Colon (tissue), 2 donors: ENCODE results near the gene JMJD8.

Experiments
- FAIRE-seq: peaks from 2 replicates; lab custom pipeline; 2012; peaks lifted over from hg19 to GRCh38; lab: Jason Lieb, UNC
- donor health status: control.
- donor health status: control.

The JMJD8 gene

GRCh38 chr16:660459-661183 is 23.5 kb downstream of the JMJD8 start:
- FAIRE-seq, result no peak

GRCh38 chr16:660132-660458 is 24.0 kb downstream of the JMJD8 start:
- FAIRE-seq, result no peak

GRCh38 chr16:659618-660017 is 24.5 kb downstream of the JMJD8 start:
- FAIRE-seq, result no peak

GRCh38 chr16:658679-659571 is 25.2 kb downstream of the JMJD8 start:
- no peak for FAIRE-seq

- FAIRE-seq, result no peak
Observed at GRCh38 chr16:657487-657886, 26.6 kb downstream of the JMJD8 start.

GRCh38 chr16:654034-654433 is 30.1 kb downstream of the JMJD8 start:
- FAIRE-seq, result no peak

GRCh38 chr16:652454-653305 is 31.5 kb downstream of the JMJD8 start:
- FAIRE-seq, result no peak

GRCh38 chr16:651844-652243 is 32.3 kb downstream of the JMJD8 start:
- no peak for FAIRE-seq

- no peak for FAIRE-seq
Observed at GRCh38 chr16:649631-650030, 34.5 kb downstream of the JMJD8 start.

GRCh38 chr16:648781-649589 is 35.1 kb downstream of the JMJD8 start, which contains the start of gene WDR90:
TSS of gene WDR90 (plus strand) at chr16:649365. CDS start at chr16:649417, 52 bp downstream.
- no peak for FAIRE-seq

- no peak for FAIRE-seq
Observed at GRCh38 chr16:648071-648780, 35.9 kb downstream of the JMJD8 start.

GRCh38 chr16:647173-647902 is 36.8 kb downstream of the JMJD8 start:
- FAIRE-seq, result no peak

- FAIRE-seq, result no peak
Observed at GRCh38 chr16:646679-647172, 37.4 kb downstream of the JMJD8 start.

- no peak for FAIRE-seq
Observed at GRCh38 chr16:645852-646678, 38.1 kb downstream of the JMJD8 start.

- FAIRE-seq, result no peak
Observed at GRCh38 chr16:644556-644955, 39.6 kb downstream of the JMJD8 start.

GRCh38 chr16:643050-643368 is 41.1 kb downstream of the JMJD8 start:
- FAIRE-seq, result no peak

GRCh38 chr16:642189-643049 is 41.7 kb downstream of the JMJD8 start:
- FAIRE-seq, result no peak
